ENCODE measurements around the gene NPR3. TPM values are rescaled to one million over a fixed set of nuclear protein-coding genes. Genes with fewer than 3 reads are reported as not detected.
"Not testable (repeated sequence)": the region's sequence is repeated elsewhere in the genome, so short reads cannot be mapped to it uniquely, and the experiment has no call there.

NPR3 gene
- total RNA-seq, 2 experiments from 2014 or later = 0.10 to 0.12 TPM

GRCh38 chr5:32803656-32804055 is 92.5 kb downstream of the NPR3 start:
- intact Hi-C loops (cut with micrococcal nuclease) = no loop called here
- Mint-ChIP-seq H3K4me3 (no peak overlapping the region), H3K36me3 (ENCODE audit: low read depth) (no peaks in the 10 kb centered on the region), H3K4me1 (ENCODE audit: low read depth) (no peaks in the 10 kb centered on the region), H3K27me3 (ENCODE audit: low read depth) (no peaks in the 10 kb centered on the region), H3K27ac (no peak overlapping the region), H3K9me3 (peaks cover 20% of the 10 kb centered on the region)
- CTCF ChIA-PET = no interaction called here
- no peak for DNase-seq

- H3K4me3 Mint-ChIP-seq; H3K27ac Mint-ChIP-seq; H3K27me3 Mint-ChIP-seq (ENCODE audit: low read depth); intact Hi-C loops (cut with micrococcal nuclease); CTCF ChIA-PET; H3K36me3 Mint-ChIP-seq (ENCODE audit: low read depth); DNase-seq; H3K4me1 Mint-ChIP-seq (ENCODE audit: low read depth): not testable (repeated sequence)
- H3K9me3 Mint-ChIP-seq = peaks cover 15% of the 10 kb centered on the region
Measured at GRCh38 chr5:32805462-32805861, 94.3 kb downstream of the NPR3 start.

- Mint-ChIP-seq H3K4me3 (no peak overlapping the region), H3K27me3 (ENCODE audit: low read depth) (no peaks in the 10 kb centered on the region), H3K27ac (no peak overlapping the region), H3K9me3 (peaks cover 10% of the 10 kb centered on the region), H3K36me3 (ENCODE audit: low read depth) (no peaks in the 10 kb centered on the region), H3K4me1 (ENCODE audit: low read depth) (no peaks in the 10 kb centered on the region)
- CTCF ChIA-PET = interaction anchor here (0.7 kb wide), 1 partner anchor 68 kb away, joined by 3 read pairs; no protein-coding TSS in a partner anchor
- DNase-seq = no peak
- intact Hi-C loops (cut with micrococcal nuclease) = no loop called here
Measured at GRCh38 chr5:32805971-32806638, 95.0 kb downstream of the NPR3 start.

- H3K4me3 Mint-ChIP-seq = no peak overlapping the region
- no peaks in the 10 kb centered on the region for H3K4me1 Mint-ChIP-seq (ENCODE audit: low read depth)
- H3K9me3 Mint-ChIP-seq = peaks cover 2% of the 10 kb centered on the region
- H3K27ac Mint-ChIP-seq = no peak overlapping the region
- no peaks in the 10 kb centered on the region for H3K27me3 Mint-ChIP-seq (ENCODE audit: low read depth)
- no peak for DNase-seq
- CTCF ChIA-PET = interaction anchor here (1.3 kb wide), 1 partner anchor 45 kb away, joined by 4 read pairs; no protein-coding TSS in a partner anchor
- no peaks in the 10 kb centered on the region for H3K36me3 Mint-ChIP-seq (ENCODE audit: low read depth)
- intact Hi-C loops (cut with micrococcal nuclease) = no loop called here
Measured at GRCh38 chr5:32808783-32809182, 97.7 kb downstream of the NPR3 start.

DNA sequence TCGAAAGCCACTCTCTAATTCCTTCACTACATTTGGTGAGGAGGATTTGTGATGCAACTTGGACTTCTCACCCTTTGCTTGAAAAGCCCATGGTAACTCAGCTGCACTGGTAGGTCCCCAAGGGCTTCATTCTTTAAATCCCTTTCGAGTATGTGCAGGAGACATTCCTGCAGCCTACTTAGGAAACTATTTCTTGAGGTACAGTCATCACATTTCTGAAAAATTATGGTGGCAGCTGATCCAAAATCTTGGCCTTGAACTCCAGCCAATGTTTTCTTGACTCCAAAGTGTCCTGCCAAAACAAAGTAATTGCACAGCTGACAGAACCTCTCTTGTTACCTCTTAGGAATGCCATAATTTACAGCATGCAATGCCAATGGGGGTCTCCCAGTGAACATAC is 99.7 kb downstream of the NPR3 start:
- H3K36me3 Mint-ChIP-seq (ENCODE audit: low read depth) = no peaks in the 10 kb centered on the region
- no peak overlapping the region for H3K27ac Mint-ChIP-seq
- no peak for DNase-seq
- H3K4me3 Mint-ChIP-seq = no peak overlapping the region
- H3K27me3 Mint-ChIP-seq (ENCODE audit: low read depth) = no peaks in the 10 kb centered on the region
- CTCF ChIA-PET = no interaction called here
- H3K4me1 Mint-ChIP-seq (ENCODE audit: low read depth) = no peaks in the 10 kb centered on the region
- H3K9me3 Mint-ChIP-seq = peaks cover 2% of the 10 kb centered on the region
- intact Hi-C loops (cut with micrococcal nuclease) = no loop called here

DNA sequence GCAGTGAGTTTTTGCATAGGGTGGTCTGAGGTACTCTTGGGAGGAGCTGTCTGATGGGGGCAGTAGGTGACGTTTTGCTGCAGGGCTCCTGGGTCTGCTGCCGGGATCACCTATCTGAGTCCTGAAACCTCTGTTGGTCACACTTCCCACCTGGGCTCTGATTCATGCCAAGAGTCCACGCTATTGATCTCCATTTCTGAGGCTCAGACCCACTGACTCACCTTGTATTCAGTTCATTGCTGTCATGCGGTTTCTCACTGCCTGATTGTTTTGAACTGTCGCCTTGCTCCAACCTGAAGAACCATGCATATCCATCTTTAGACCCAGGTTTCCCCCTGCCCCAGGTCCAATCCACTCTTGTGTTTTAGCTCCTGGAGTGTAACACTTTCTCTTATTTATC is 101.3 kb downstream of the NPR3 start:
- Mint-ChIP-seq H3K4me3 (no peak overlapping the region), H3K36me3 (ENCODE audit: low read depth) (no peaks in the 10 kb centered on the region), H3K27me3 (ENCODE audit: low read depth) (no peaks in the 10 kb centered on the region), H3K9me3 (peaks cover 2% of the 10 kb centered on the region), H3K4me1 (ENCODE audit: low read depth) (no peaks in the 10 kb centered on the region), H3K27ac (no peak overlapping the region)
- CTCF ChIA-PET = no interaction called here
- intact Hi-C loops (cut with micrococcal nuclease) = no loop called here
- no peak for DNase-seq

DNA sequence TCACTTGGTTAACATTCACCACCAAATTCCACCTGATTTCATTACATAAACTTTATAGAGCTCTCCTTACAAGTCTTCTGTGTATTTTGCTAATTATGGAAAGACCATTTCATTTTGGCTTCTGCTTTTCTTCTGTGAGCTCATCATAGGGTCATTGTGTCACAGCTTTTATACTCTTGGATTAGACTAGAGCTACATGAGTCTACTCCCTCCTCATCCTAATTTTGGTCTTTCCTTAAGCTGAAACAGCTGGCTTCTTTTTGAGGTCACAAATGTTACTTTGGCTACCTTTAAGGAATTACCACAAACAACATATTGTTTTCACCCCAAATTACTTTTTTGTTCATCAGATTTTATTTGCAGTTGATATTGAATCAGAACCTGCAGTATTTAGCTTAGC is 103.0 kb downstream of the NPR3 start:
- no peaks in the 10 kb centered on the region for H3K36me3 Mint-ChIP-seq (ENCODE audit: low read depth)
- no peak for DNase-seq
- H3K27me3 Mint-ChIP-seq (ENCODE audit: low read depth) = no peaks in the 10 kb centered on the region
- no peak overlapping the region for H3K4me3 Mint-ChIP-seq
- no peaks in the 10 kb centered on the region for H3K4me1 Mint-ChIP-seq (ENCODE audit: low read depth)
- no peak overlapping the region for H3K27ac Mint-ChIP-seq
- H3K9me3 Mint-ChIP-seq = peaks cover 2% of the 10 kb centered on the region
- intact Hi-C loops (cut with micrococcal nuclease) = no loop called here
- CTCF ChIA-PET = no interaction called here

- no peaks in the 10 kb centered on the region for H3K27me3 Mint-ChIP-seq (ENCODE audit: low read depth)
- H3K9me3 Mint-ChIP-seq = peaks cover 2% of the 10 kb centered on the region
- no peaks in the 10 kb centered on the region for H3K4me1 Mint-ChIP-seq (ENCODE audit: low read depth)
- H3K27ac Mint-ChIP-seq = no peak overlapping the region
- no peak overlapping the region for H3K4me3 Mint-ChIP-seq
- no peaks in the 10 kb centered on the region for H3K36me3 Mint-ChIP-seq (ENCODE audit: low read depth)
- CTCF ChIA-PET = no interaction called here
- intact Hi-C loops (cut with micrococcal nuclease) = no loop called here
- DNase-seq = no peak
Measured at GRCh38 chr5:32814620-32815019, 103.5 kb downstream of the NPR3 start.

GRCh38 chr5:32827981-32828380 is 116.9 kb downstream of the NPR3 start:
- no peaks in the 10 kb centered on the region for H3K27me3 Mint-ChIP-seq (ENCODE audit: low read depth)
- no peaks in the 10 kb centered on the region for H3K4me1 Mint-ChIP-seq (ENCODE audit: low read depth)
- CTCF ChIA-PET = interaction anchor here (0.6 kb wide), 1 partner anchor 293 kb away, joined by 5 read pairs; no protein-coding TSS in a partner anchor
- H3K36me3 Mint-ChIP-seq (ENCODE audit: low read depth) = no peaks in the 10 kb centered on the region
- H3K9me3 Mint-ChIP-seq = no peaks in the 10 kb centered on the region
- DNase-seq = no peak
- H3K4me3 Mint-ChIP-seq = no peak overlapping the region
- H3K27ac Mint-ChIP-seq = no peak overlapping the region
- intact Hi-C loops (cut with micrococcal nuclease) = no loop called here

- no peak overlapping the region for H3K27ac Mint-ChIP-seq
- H3K36me3 Mint-ChIP-seq (ENCODE audit: low read depth) = no peaks in the 10 kb centered on the region
- no peaks in the 10 kb centered on the region for H3K9me3 Mint-ChIP-seq
- no peak overlapping the region for H3K4me3 Mint-ChIP-seq
- no peaks in the 10 kb centered on the region for H3K27me3 Mint-ChIP-seq (ENCODE audit: low read depth)
- H3K4me1 Mint-ChIP-seq (ENCODE audit: low read depth) = no peaks in the 10 kb centered on the region
- no peak for DNase-seq
- CTCF ChIA-PET = interaction anchor here (0.6 kb wide), 1 partner anchor 293 kb away, joined by 5 read pairs; no protein-coding TSS in a partner anchor
- intact Hi-C loops (cut with micrococcal nuclease) = no loop called here
Measured at GRCh38 chr5:32828492-32828891, 117.4 kb downstream of the NPR3 start.

DNA sequence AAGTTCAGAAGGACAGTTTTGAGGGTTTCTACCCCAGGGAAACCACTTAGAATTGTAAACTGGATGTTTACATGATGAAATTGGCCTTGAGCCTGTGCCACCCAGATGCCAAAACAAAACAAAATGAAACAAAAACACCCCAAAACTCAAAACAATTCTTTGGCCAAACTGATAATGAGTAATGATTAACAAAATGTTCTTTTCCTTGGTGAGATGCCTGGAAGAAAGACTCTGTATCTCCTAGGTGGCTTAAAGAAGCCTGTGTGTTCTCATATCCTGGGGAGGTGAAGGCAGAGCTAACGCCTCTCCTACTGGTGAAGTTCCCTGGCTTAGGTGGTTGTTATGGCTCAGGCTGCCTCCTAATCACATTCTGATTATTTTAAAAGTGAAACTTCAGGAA is 120.5 kb downstream of the NPR3 start:
- H3K9me3 Mint-ChIP-seq = no peaks in the 10 kb centered on the region
- peaks cover 8% of the 10 kb centered on the region for H3K4me1 Mint-ChIP-seq (ENCODE audit: low read depth)
- CTCF ChIA-PET = no interaction called here
- no peaks in the 10 kb centered on the region for H3K36me3 Mint-ChIP-seq (ENCODE audit: low read depth)
- H3K27me3 Mint-ChIP-seq (ENCODE audit: low read depth) = no peaks in the 10 kb centered on the region
- intact Hi-C loops (cut with micrococcal nuclease) = no loop called here
- no peak overlapping the region for H3K27ac Mint-ChIP-seq
- H3K4me3 Mint-ChIP-seq = no peak overlapping the region
- no peak for DNase-seq

GRCh38 chr5:32833127-32833526 is 122.0 kb downstream of the NPR3 start:
- Mint-ChIP-seq H3K4me3 (no peak overlapping the region), H3K27ac (no peak overlapping the region), H3K36me3 (ENCODE audit: low read depth) (no peaks in the 10 kb centered on the region), H3K4me1 (ENCODE audit: low read depth) (peaks cover 8% of the 10 kb centered on the region), H3K9me3 (no peaks in the 10 kb centered on the region), H3K27me3 (ENCODE audit: low read depth) (no peaks in the 10 kb centered on the region)
- no peak for DNase-seq
- intact Hi-C loops (cut with micrococcal nuclease) = no loop called here
- CTCF ChIA-PET = no interaction called here

- Mint-ChIP-seq H3K9me3 (no peaks in the 10 kb centered on the region), H3K27me3 (ENCODE audit: low read depth) (no peaks in the 10 kb centered on the region), H3K36me3 (ENCODE audit: low read depth) (no peaks in the 10 kb centered on the region), H3K27ac (no peak overlapping the region), H3K4me1 (ENCODE audit: low read depth) (peaks cover 8% of the 10 kb centered on the region), H3K4me3 (no peak overlapping the region)
- no peak for DNase-seq
- intact Hi-C loops (cut with micrococcal nuclease) = no loop called here
- CTCF ChIA-PET = no interaction called here
Measured at GRCh38 chr5:32833663-32834062, 122.5 kb downstream of the NPR3 start.
